GM11168 (cell line): ENCODE measurements around the gene BRD9.

Source experiments
- in situ Hi-C: fragments of 300-500 bp; cut with MboI; formaldehyde crosslinking; loops from one replicate; pipeline ENCODE4 v1.12.0; 2022; ENCODE audit warnings: low sequenced_read_pairs; ENCODE audit not compliant: unreplicated experiment

BRD9 gene

DNA sequence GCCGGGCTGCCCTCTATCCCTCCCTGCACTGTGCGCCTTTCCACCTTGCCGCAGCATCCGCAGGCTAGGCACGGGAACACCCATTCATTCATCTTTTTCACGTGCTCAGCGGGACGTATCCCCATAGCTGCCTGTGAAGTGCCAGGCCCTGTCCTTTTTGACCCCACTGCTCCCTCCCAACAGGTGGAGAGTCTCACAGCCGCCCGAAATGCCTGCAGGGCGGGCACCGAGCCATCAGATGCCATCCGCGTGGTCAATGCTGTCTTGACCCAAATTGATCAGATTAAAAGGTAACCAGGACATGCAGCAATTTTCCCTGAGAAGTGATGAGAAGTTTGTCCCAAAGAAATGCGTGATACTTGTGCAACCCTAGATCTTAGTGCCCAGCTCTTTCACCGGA, 15.6 kb upstream of the BRD9 start:
- in situ Hi-C loops: no loop called here

DNA sequence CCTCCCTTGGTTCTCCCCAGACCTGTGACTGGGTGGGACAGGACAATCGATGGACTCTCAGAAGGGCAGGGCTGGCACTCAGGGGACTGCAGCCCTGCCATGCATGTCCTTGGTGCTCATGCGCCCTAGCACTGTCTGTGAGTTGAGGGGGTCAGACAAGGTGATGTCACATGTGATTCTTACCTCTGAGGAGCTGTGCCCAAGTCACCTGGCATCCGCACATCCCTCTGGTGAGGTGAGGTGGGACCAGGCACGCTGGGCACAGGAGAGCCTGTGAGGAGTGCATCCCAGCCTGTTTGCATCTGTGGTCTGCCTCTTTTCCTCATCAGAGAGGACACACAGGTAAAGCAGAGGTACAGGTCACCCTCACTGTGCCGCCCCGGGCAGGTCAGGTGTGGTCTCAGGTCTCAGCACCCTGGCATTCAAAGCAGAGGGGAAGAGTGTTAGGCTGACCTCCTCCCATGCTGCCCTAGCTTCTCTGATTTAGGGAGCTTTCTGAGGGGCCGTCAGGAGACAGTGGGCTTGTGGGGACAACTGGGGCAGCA, 14.8 kb upstream of the BRD9 start:
- in situ Hi-C loops: no loop called here

DNA sequence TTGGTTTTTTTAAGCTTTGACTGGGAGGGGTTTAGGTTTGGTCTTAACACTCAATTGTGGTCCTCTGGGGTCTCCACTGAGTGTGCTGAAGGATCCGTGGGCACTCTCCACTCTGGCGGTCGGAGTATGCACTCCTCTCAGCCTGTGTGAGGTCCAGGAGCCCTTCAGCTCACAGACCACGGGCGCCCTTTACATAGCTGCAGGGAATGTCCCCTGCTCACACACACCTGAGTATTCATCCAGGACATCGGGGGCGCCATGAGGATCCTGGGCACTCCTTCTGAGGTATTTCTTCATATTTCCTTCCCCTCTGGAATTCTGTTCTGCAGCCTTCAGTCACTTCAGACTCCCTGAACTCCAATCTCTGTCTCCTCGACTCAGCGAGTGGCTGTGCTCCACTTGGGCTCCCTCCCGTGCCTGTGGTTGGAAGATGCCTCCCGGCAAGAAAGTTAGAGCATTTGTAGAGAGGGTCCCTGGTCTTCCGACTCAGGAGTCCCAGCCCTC, 12.6 kb upstream of the BRD9 start:
- in situ Hi-C loops: no loop called here

DNA sequence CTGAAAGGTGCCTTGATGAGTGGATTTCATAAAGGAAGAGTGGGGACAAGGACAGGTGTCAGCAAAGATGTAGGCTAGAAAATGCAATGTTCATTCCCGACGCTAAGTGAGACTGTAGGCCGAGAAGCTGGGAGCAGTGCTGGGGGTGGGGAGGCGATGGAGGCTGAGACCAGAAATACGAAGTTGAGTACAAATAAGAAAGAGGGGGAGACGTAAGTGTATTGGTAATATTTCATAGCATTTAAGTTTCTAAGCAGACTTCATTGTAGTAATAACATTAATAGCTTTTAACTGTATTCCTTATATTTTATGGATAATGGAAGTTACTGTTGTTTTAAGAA, 11.1 kb upstream of the BRD9 start:
- in situ Hi-C loops: no loop called here

DNA sequence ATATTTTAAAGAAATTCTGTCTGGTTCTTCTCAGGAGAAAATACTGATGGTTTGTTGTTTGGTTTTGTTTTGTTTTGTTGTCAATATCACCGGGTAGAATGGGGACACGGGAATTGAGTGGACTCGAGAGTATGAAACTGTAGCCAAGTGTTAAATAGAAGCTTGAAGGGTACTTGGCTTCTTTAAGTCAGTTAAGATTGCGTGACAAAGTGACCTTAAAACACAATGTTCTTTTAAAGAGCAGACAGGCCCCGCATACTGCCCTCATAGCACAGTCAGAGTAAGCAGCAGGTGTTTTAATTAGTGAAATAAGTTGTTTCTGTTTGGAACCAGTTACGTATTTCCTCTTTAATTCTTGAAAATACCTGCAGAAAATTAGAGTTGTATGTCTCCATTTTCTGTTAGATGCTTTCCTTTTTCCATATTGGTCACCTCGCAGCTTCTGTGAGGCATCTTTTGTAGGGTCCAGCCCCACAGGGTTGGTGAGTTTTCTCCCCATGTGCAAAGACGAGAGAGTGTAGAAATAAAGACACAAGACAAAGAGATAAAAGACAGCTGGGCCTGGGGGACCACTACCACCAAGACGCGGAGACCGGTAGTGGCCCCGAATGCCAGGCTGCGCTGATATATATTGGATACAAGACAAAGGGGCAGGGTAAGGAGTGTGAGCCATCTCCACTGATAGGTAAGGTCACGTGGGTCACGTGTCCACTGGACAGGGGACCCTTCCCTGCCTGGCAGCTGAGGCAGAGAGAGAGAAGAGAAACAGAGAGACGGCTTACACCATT, 9.7 kb upstream of the BRD9 start:
- in situ Hi-C loops: no loop called here

DNA sequence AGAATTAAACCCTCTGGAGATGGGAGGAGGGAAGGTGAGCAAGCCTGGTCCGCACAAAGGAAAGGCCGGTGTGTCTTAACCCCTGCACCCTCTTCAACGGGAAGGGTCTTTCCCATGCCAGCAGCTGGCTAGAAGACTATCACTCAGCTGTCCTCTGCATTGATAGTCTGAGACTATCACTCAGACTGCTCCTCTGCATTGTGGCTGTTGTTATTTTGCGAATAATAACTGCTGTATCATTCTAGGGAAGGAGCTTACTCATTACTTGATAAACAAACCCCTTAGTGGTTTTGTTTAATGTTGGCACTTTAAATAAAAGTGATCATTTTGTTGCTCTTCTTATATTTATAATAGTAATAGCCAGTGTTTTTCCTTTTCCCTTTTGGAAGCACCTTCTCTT, 8.2 kb upstream of the BRD9 start:
- in situ Hi-C loops: no loop called here

DNA sequence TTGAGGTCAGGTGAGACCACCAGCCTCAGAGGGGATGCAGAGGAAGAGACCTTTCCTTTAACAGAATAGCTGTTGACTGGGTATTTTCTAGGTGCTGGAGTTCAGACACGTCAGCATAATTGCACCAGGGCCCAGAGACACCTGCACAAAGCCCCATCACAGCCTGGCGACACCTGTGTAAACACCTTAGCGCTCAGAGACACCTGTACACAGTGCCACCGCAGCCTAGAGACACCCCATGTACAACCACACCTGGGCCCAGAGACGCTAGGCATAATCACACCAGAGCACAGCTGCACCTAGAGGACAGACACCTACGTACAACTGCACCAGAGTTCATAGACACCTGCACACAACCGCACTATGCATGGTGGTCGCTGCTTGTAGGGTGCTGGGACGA, 1.1 kb upstream of the BRD9 start:
- in situ Hi-C loops: no loop called here

DNA sequence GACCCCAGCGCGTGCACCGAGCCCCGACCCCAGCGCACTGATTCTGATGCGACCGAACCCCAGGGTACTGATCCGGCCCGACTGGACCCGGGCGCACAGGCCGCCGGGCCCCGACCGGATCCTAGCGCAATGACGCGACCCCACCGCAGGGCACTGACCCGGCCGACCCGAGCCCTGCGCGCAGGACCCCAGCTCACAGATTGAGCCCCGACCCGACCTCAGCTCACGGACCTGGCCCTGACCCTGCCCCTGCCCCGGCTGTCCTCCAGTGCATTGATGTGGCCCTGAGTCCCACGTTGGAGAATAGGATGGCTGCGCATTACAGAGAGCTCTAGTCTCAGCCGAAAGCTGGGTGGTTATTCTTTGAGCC, 521 bp upstream of the BRD9 start:
- in situ Hi-C loops: no loop called here

DNA sequence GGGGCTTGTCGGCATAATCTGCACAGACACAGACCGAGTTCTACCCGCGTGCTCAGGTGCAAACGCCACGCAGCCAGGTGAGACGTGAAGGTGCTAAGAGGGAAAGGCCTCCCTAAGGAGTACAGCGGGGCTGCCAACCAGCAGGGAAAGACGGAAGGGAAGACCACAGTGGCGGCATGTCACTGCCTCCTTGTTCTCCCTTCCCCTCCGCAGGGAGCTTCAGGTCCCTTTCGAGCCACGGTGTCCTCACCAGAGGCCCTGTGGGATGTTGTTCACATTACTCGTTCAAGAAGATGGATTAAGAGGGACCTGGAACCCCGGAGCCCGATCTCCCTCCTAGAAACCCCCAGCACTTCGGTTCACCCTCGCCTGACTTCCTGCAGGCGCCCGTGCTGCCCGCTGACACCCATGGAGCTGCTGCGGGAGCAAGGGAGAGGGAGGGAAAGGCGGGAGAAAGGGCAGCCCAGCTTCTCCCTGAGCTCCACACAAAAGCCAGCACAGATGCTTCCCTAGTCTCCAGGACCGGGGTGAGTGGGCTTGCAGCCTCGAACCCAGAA, 686 bp downstream of the BRD9 start:
- in situ Hi-C loops: no loop called here

DNA sequence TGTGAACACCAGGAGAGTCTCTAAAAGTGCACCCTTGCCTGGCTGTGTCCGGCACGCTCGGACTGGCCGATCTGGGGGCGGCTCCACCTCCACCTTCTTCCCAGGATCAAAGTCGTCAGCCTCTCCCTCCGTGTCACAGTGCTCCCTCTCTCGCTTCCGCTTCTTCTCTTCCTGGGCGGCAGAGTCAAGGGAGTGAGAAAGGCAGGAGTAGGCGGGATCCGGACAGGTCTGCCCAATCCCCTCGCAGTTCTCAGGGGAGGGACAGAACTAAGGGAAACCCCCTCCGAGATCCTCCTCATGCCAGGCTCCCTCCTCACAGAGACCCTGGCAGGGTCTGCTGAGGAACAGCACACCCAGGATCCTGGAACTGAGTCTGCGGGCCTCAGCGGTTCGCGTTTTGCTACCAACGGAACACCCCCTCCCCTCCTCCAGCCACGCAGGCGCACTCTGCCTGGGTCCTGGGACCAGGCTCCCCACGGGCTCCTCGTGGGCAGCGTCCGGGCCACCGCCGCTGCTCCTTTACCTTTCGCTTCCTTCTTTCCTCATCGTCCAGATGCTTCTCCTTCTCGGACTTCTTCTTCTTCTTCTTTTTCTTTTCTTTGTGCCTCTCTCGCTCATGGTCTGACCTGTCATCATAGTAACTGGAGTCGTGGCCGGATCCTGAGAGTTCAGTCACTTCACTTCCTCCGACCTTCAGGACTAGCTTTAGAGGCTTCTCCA, 1.3 kb downstream of the BRD9 start:
- in situ Hi-C loops: no loop called here

DNA sequence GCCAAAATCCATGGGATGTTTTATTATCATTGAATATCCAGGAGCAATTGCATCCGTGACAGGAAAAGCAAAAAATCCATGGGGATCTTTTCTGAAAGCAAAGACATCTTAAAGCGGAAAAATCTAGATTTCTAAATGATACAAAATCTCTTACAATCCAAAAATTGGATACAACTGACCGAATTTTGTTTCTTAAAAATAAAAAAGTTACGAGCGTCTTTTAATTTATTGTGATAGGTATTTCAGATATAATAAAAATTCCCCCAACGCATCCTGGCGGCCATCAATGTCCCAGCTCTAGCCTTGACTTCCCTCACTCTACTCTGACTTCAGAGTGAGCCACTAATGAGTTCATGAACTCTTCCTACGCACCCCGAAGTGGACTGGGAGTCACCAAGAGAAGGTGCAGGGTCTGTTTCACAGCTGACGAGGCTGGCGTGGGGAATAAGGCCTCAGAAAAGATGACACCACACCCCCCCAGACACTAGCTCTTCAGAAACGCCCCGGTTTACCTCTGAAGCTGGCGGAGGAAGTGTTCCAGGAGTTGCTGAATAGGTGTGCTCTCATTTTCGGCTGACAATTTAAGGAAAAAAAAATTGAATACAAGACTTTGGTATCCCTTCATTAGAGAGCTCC, 3.4 kb downstream of the BRD9 start:
- in situ Hi-C loops: no loop called here

DNA sequence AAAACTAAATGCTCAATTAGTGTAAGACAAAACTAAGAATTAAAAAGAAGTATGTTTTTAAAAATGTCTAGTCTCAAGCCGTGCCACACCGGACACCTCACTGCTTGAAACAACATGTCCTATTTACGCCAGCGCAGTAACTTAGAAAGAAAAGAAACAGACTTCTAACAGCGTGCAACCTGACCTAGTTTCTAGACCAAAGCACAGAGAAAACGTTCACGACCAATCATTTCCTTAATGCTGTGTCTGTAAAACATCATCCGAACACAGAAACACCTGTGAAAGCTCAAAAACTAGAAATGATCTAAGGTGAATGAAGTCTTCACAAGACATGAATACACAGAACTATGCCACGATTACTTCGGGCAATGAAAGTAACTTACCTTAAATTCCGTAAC, 4.0 kb downstream of the BRD9 start:
- in situ Hi-C loops: no loop called here

DNA sequence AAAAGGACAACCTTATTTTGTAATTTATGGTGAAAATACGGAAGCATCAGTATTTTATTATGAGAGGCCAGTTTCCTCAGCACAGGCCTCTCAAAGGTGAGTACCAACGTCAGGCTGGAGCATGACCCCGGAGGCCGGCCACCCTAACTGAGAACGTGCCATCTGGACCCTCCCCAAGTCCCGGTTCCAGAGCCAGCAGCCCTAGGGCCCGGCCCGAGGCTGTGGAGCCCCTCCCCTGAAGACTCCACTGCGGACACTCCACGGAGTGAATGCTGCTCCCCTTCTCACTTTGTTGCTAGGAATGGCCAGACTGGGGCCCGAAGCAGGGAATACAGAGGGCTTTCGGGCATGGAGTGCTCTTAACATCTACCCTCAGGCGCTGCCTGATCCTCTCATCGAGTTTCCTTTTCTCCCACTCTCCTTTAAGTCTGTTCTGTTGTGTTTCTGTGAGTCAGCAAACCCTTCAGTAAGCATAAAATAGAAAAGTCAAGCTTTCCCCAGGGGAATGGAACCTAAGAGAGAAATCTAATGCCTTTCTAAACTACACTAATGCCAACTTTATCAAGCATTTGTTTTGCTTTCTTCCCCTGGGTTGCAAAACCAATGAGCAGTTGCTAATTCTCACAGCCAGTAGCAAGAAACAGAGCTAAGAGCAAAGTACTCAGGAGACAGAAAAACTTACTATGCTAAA, 4.5 kb downstream of the BRD9 start:
- in situ Hi-C loops: no loop called here

DNA sequence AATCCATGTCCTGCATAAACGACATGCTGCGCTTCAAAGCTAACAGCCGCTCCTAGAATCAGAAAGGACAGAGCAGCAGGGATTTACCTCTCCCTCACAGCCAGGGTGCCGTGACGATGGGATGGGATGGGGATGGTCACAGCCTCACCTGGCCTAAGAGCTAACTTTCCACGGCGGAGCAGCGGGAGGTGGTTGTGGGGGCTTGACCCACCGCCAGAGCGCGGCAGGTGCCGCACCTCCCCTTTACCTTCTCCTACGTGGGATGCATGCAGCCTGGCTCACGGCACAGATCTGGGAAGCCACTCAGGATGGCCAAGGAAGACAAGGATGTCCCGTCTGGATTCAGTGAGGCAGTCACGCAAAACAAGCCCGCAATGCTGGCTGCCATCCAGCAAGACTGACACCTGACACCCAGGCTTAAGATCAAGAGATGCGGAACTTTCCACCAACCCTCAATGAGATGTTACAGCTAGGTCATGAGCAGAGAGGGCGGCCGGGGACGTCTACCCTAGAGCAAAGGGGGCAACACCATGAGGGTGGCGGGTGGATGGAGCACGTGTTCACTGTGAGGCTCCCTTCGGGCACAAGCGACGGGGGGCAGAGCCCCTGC, 5.8 kb downstream of the BRD9 start:
- in situ Hi-C loops: no loop called here

DNA sequence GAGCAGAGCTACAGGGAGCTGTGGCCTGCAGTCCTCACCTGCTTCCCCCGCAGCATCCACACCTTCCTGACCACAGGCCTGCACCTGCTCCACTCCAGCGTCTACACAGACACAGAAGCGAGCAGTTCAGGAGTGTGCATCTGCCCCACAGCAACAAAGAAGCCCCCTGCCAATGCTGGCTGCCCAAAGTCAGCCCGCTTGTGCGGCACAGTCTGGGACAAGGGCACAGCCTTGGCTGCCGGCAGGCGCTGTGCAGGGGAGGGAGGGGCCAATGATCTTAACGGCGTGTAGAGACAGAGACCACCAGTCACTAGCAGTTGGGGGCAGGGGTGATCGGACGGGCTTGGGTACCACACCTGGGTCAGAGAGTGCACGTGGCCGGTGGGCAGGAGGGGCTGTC, 6.6 kb downstream of the BRD9 start:
- in situ Hi-C loops: no loop called here

DNA sequence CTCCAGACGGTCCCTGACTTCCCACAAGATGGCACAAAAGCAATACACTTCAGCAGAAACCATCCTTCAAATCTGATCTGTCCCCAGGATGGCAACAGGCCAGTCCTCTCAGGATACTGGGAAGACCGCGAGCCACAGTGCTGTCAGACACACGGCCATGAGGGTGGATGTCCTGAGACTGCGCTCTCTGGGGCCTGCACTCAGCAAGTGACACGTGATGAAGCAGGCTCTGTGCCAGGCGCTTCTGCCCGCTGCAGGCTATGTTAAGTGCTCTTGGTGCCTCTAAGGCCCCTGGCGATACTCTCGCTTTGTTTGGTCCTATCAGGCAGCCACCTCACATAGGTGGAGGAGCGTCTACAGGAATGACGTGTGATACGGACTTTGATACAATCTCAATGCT, 7.1 kb downstream of the BRD9 start:
- in situ Hi-C loops: no loop called here

DNA sequence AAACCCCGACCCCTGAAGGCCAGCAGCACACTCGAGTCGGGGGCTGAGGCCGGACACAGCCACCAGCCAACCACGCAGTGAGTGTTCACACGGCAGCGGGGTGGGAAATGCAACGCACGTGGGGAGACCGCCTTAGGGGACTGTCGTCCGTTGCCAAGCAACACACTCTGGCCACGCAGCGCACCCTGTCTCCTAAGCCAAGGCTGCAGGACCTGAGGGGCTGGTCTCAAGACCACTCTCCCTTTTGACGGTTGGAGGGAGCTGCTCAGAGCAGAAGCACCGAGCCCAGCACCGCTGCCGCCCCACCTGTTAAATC, 7.5 kb downstream of the BRD9 start:
- in situ Hi-C loops: no loop called here

DNA sequence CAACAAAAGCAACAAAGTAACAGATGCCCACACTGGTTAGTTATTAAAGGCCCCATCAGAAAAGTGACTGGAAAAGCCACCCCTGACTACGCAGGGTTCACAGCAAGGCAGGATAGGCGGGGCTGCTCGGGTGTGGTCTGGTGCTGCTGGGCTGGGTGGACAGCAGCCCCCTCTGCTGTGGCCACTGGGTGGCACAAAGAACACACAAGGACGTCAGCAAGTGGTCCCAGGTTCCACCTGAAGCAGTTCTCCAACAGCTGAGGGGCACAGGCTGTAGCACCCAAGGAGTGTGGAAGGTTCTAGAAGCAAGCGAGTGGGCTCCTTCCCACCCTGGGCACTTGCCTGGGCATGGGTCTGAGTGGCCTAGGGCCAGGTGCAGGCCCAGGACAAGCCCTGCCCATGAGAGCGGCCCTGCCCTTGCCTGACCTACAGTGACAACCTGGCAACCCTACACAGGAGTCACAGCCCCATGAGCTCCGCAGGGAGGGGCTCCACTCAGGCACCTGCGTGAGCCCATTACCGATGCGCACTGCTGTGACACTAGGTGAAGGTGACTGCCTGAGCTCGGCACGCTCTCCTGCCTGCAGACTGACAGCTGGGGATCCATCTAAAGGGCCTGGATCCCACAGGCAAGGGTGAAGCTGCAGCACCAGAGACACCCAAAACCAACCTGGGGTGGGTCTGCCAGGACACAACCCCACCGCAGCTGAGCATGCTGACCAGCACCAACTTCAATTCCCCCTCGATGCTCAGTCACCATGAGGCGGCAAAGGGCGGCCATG, 8.1 kb downstream of the BRD9 start:
- in situ Hi-C loops: no loop called here

DNA sequence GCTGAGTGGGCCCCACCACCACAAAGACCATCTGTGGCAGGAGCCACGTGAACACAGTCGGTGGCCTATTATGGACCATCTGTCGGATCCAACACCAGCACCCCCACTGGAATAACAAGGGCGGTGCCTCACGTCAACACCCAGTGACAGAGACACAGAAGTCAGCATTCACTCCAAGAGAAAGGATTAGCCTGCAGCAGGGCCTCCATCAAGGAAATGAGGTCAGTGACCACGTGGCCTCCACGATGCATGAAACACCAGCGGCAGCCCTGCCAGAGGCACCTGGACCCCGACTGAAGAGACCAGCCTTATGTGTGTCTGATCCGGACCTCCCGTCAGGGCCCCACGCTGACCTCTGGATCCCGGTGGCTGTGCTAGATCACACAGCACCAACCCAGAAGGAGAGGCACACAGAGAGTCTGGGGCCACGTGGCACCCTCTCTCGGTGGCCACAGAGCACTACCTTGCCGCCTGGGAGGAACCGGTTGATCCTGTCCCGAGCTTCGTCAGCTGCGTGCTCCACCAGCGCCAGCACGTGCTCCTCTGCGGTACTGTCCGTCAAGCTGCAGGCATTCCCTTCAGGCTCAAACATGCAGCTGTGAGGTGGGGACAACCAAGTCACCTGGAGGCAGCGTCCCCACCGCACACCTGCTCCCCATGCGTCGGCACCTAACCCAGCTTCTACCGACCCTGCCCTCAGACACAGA, 9.0 kb downstream of the BRD9 start:
- in situ Hi-C loops: no loop called here
